Endothelial cell (in vitro differentiated cells): ENCODE measurements around the gene INPP5B. TPM values are rescaled to one million over a fixed set of nuclear protein-coding genes. Genes with fewer than 3 reads are reported as not detected.

Experiments
- DNase-seq: peaks from one replicate; pipeline ENCODE4 v3.0.0; 2021; ENCODE audit warnings: low spot score
- H3K27ac Mint-ChIP-seq: one replicate; pipeline ENCODE4 v1.8.0; 2021; ENCODE audit warnings: mixed read lengths, inconsistent platforms; ENCODE audit not compliant: unreplicated experiment
- H3K27me3 Mint-ChIP-seq: one replicate; pipeline ENCODE4 v1.8.0; 2021; ENCODE audit warnings: mild to moderate bottlenecking, moderate library complexity, mixed read lengths, inconsistent platforms; ENCODE audit not compliant: unreplicated experiment
- H3K36me3 Mint-ChIP-seq: one replicate; pipeline ENCODE4 v1.8.0; 2021; ENCODE audit warnings: mild to moderate bottlenecking, low read depth, mixed read lengths, inconsistent platforms; ENCODE audit not compliant: unreplicated experiment
- H3K4me1 Mint-ChIP-seq: one replicate; pipeline ENCODE4 v1.8.0; 2021; ENCODE audit warnings: mild to moderate bottlenecking, mixed read lengths, inconsistent platforms; ENCODE audit not compliant: unreplicated experiment
- H3K4me3 Mint-ChIP-seq: one replicate; pipeline ENCODE4 v1.8.0; 2021; ENCODE audit warnings: mild to moderate bottlenecking, mixed read lengths, inconsistent platforms; ENCODE audit not compliant: unreplicated experiment
- H3K9me3 Mint-ChIP-seq: one replicate; pipeline ENCODE4 v1.8.0; 2021; ENCODE audit warnings: mixed read lengths, inconsistent platforms; ENCODE audit not compliant: unreplicated experiment
- CTCF ChIP-seq: fragments of 200-600 bp; sonication (generic); IDR thresholded peaks from one replicate; pipeline ENCODE4 v1.5.0; 2021; ENCODE audit warnings: antibody characterized with exemption; ENCODE audit not compliant: unreplicated experiment
- total RNA-seq: library from RNA; stranded (reverse); fragmentation: NEBNext Ultra II Directional; extraction: Animal tissue kit (Norgen Biotek cat#: 25700); gene quantifications from one replicate; pipeline ENCODE4 v1.2.1, GENCODE V29; 2021; ENCODE audit not compliant: unreplicated experiment

The INPP5B gene
- total RNA-seq, 1 donor from 2014 or later: 18.4 TPM

DNA sequence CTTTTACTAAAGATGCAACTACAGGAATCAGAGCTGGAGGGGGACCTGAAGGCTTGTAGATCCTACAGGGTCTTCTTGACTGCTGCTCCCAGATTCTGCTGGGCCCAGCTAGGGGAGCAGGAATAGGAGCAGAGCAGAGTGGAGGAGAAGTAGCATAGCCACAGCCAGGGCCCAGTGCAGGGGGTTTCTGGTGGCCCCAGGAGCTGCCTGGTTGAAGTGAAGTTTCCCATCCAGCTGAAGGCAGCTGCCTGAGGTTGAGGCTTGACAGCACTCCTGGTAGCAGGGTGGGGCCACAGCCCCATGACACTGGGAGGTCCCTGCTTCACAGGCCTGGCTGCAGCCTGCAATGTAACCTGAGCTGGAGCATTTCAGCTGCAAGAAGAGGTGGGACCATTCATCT, 2.0 kb upstream of the INPP5B start:
- Mint-ChIP-seq H3K27ac (no peak overlapping the region), H3K9me3 (no peaks in the 10 kb centered on the region), H3K36me3 (no peaks in the 10 kb centered on the region), H3K27me3 (peaks cover 7% of the 10 kb centered on the region), H3K4me1 (peaks cover 15% of the 10 kb centered on the region), H3K4me3 (no peak overlapping the region)
- no peak for DNase-seq
- no peak for TF ChIP-seq CTCF

DNA sequence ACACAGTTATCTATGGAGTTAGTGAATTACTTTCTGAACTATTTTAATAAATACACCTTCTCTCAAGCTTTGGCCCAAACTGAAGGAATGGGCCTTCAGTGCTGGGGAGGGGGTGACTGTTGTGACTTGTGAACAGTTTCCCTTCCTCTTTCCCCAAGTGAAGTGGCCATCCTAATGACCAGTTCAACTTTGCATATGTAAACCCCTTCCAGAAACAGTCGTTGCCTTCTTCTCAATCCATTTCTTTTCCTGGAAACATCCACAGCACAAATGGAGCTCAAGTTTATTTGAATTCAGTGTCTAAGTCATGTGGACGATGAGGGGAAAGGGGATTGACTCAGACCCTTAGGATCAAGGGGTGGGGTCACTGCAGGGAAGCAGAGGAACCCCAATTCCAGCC, 1.3 kb upstream of the INPP5B start:
- H3K9me3 Mint-ChIP-seq: no peaks in the 10 kb centered on the region
- no peak for TF ChIP-seq CTCF
- H3K27ac Mint-ChIP-seq: no peak overlapping the region
- H3K27me3 Mint-ChIP-seq: peaks cover 7% of the 10 kb centered on the region
- no peaks in the 10 kb centered on the region for H3K36me3 Mint-ChIP-seq
- peaks cover 15% of the 10 kb centered on the region for H3K4me1 Mint-ChIP-seq
- DNase-seq: no peak
- H3K4me3 Mint-ChIP-seq: no peak overlapping the region

DNA sequence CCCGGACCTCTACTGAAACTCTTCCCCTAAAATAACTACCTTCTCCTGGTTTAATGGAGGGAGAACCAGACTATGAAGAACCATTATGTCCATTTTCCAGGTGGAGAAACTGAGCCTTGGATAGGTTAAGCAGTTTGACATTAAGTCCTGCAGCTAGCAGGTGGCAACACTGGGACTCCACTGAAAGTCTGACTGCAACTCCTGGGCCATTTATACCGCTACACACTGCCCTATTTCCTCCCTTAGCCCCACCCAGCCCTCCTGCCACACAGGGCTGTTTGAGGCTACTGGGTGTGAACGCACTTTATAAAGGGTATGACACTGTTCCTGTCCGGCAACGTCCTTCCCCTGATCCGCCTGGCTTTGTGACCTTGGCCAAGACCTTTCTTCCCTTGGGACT, 511 bp upstream of the INPP5B start:
- H3K9me3 Mint-ChIP-seq: no peaks in the 10 kb centered on the region
- no peak for TF ChIP-seq CTCF

GRCh38 chr1:37945743-37946702, 830 bp downstream of the INPP5B start:
- Mint-ChIP-seq H3K9me3 (no peaks in the 10 kb centered on the region), H3K27ac (peak overlapping the region; percentile 93), H3K27me3 (peaks cover 7% of the 10 kb centered on the region), H3K4me1 (peaks cover 15% of the 10 kb centered on the region), H3K36me3 (no peaks in the 10 kb centered on the region), H3K4me3 (peak overlapping the region; percentile 95)
- no peak for TF ChIP-seq CTCF
- DNase-seq: peak; percentile 24

More for the DNA sequence above, 511 bp upstream of the INPP5B start:
- Mint-ChIP-seq H3K4me3 (peak overlapping the region; percentile 95), H3K27ac (peak overlapping the region; percentile 93), H3K36me3 (no peaks in the 10 kb centered on the region), H3K27me3 (peaks cover 7% of the 10 kb centered on the region), H3K4me1 (peaks cover 15% of the 10 kb centered on the region)
- no peak for DNase-seq

- Mint-ChIP-seq H3K9me3 (no peaks in the 10 kb centered on the region), H3K4me1 (peaks cover 15% of the 10 kb centered on the region), H3K4me3 (no peak overlapping the region), H3K36me3 (no peaks in the 10 kb centered on the region), H3K27me3 (peaks cover 3% of the 10 kb centered on the region), H3K27ac (no peak overlapping the region)
- no peak for TF ChIP-seq CTCF
- DNase-seq: no peak
Measured at GRCh38 chr1:37945251-37945650, 1.6 kb downstream of the INPP5B start.
